GM04504 (cell line): Measurements from ENCODE around the gene SSH2.
"Not testable (repeated sequence)": the region's sequence is repeated elsewhere in the genome, so short reads cannot be mapped to it uniquely, and the experiment has no call there.

Source experiments
- DNase-seq: peaks from one replicate; pipeline ENCODE4 v3.0.0-alpha.2; 2012; ENCODE audit warnings: low read depth

Gene SSH2

DNA sequence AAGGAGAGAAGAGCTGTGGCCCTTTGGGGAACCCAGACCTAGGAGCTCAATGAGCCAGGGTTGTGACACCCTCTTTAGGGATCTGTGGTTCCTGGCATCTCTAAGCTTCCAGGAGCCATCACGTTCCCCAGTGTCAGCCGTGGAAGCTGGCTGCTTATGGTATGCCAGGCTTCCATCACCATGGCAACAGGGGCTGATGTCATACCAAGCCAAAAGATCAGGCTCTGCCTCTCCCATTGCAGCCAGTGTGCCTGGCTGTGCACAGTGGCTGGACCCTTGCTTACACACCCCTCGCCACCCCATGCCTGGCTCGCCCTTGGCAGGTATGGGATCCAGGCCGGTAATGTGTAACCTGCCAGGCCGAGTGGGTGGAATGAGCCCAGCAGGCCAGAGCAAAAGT is 91.1 kb downstream of the SSH2 start:
- no peak for DNase-seq

DNA sequence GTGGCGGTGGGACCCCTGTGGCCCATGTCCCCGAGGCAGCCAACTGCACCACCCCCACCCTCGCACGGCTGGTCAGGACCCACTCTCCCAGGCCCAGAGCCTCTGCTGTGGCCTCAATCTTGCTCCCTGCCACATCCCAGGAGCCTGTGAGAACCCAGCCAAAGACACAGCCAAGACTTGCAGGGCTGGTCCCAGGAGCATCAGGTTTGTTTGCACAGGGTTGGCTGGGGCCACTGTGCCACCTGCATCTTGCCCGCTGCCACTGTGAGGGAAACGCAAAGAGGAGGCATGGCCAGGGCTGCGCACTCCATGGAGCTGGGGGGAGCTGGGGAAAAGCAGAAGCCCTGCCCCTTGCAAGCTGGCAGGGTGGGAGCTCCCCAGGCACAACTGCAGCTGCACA is 92.5 kb downstream of the SSH2 start:
- no peak for DNase-seq

DNA sequence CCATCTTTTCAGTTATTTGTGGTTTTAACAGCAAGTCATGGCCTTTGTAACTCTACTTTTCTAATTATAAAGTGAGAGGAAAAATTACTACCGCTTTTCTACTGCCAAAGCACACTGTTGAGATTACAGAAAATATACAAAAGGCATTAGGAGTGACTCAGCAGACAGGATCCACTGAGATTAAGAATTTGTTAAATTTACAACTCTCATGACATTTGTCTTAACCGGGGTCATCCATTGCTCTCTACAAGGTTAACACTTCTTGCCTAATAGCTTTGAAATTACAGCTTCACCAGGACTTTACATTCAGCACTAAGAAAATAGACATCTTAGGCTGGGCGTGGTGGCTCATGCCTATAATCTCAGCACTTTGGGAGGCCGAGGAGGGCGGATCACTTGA is 93.4 kb downstream of the SSH2 start:
- peak; percentile 45 for DNase-seq

DNA sequence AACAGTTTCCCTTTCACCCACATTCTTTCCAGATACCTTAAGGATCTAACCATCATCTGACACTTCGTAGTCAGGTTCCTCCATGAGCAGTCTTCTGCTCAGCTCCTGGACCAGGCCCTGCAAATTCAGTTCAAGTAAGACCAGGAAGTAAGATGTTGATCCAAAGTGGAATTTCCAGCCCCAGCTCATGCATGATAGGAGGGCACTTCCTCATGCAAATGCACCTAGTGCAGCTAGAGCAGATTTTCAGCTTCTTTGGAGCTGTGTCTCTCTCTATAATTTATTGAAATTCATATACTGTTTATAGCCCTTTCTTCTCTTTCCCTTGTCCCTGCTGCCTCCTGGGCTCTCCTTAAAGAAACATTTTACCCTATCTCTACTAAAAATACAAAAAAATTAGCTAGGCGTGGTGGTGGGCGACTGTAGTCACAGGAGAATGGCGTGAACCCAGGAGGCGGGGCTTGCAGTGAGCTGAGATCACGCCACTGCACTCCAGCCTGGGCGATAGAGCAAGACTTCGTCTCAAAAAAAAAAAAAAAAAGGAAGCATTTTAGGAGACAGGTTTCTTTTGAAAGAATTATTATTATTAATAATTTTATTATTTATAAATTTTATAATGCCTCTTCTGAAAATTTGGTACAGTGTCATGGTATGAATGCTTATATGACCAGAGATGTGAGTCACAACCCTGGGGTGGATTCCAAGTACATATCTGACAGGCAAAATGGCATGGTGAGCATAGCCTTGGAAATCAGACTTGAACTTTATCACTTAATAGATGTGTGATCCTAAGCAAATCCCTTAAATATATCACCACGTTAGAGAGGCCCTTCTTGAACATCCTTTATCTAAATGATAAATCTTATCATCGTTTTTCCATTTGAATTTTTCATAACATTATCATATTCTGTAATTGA is 94.3 kb downstream of the SSH2 start:
- no peak for DNase-seq

DNA sequence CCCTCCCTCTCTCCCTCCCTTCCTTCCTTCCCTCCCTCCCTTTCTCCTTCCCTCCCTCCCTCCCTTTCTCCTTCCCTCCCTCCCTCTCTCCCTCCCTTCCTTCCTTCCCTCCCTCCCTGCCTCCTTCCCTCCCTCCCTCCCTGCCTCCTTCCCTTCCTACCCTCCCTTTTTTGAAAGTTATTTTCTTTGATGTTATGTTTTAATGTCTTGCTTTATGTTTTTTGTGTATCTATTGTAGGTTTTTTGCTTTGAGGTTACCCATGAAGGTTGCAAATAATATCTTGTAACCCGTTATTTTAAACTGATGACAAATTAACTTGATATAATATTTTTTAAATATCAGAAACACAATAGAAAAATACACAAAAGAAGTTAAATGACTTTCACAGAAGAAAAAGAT is 96.2 kb downstream of the SSH2 start:
- no peak for DNase-seq

DNA sequence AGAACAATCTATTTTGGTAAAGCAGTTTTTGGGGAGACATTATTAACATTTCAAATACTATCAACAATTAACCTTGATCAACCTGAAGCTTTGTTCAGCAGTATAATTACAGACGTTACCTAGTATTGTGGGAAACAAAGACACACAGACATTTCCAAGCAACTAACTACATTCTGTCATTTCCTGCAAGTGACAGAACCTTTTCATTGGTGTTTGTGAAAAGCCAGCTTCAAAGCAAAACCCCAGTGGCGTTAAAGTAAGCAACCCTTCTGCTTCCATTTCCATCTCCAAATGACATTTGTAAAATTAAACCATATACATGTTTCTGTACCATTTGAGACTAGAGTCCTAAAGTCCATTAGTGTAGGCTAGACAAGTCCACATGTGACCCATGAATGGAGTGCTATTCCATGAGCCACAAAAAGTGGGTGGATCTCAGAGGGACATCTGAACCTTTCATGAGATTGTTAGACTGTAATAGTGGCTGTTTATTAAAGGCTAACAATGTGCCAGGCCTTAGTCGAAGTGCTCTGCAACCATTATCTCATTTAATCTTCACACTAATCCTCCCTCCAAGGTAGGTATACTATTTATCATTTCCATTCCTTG is 101.2 kb downstream of the SSH2 start:
- no peak for DNase-seq

DNA sequence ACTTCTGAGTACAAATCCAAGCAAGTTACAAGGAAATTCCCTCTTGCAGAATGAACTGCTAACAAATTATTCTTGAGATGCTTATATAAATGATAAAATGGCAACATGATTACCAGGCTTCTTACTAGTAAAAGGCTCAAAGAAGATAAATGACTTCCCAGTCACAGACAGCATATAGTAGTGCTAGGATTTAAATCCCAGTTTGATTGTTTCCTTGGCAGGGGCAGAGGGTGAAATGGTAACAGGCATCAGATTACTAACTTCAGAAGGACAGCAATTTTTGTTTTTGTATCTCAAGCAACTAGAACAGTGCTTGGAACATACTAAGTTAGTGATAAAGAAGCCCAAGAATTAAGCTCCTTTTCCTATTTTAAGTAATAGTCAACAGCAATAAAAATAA is 102.8 kb downstream of the SSH2 start:
- no peak for DNase-seq

DNA sequence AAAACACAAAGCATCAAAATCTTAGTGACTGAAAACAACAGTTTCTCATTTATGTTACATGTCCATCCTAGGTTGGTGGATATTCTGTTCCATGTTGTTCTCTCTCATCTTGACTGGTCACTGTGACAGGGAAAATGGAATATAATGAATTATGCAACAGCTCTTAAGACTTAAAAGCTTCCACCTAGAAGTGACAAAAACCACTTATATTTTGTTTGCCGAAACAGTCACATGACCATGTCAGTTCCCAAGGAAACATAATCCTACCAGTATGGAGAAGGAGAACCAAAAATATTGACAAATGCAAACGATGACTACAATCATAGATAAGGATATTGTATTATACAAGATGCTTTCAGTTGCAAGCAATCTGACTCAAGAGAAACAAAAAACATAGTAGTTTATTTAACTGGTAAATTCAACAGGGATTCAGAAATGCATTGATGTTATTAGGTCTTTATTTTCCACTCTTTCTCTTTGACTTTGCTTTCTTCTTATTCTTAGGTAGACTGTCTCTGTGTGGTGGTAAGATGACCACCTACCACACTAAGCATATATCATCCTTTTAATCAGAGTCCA is 103.8 kb downstream of the SSH2 start:
- no peak for DNase-seq

DNA sequence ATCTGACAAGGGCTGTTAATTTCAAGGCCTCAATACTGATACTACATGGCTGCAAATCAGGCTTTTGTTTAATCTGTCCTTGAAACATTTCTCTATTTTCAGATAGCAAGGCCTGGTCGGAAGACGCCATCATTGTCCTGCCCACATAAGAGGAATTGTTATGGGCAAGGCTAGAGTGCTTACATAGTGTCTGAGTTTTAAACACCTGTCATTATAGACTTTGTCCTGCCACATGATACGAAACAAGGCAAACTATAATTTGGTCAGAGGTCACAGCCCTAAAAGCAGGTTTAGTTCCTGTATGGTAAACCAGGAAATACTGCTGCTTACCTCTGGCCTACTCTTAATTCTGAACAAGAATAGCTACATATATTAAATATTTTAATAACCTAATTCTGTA is 104.4 kb downstream of the SSH2 start:
- DNase-seq, result no peak

DNA sequence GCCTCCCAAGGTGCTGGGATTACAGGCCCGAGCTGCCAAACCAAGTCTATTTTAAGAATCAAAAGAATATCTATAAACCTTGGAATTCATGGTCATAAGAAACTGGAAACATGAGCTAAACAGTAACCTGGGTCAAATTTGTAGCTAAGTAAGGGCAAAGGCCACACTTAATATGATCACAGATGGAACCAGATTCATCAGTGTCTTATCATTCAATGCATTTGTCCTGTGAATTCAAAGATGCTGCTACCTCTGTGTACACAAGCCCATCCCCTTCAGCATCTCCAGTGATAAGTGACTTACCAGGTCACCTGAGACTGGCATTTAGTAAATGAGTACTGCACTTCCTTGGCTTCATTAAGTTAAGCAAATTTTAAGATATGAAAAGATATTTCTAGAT is 108.1 kb downstream of the SSH2 start:
- no peak for DNase-seq

DNA sequence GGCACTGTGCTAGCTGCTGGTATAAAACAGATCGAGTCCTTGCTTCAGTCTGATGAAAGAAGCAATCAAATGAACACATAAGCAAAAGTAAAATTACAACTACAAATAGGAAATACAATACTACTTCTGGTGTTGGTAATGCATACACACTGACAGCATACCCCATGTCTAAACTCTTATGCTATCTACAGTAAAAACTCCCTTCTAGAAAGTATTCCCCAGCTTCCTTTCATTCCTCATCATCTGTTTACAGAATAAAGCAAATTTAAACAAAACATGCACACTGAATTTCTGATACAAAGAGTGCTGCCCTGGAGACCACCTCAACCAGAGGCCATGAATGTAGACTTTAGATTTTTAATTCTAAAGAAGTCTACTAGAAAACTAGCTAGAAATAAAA is 109.6 kb downstream of the SSH2 start:
- no peak for DNase-seq

DNA sequence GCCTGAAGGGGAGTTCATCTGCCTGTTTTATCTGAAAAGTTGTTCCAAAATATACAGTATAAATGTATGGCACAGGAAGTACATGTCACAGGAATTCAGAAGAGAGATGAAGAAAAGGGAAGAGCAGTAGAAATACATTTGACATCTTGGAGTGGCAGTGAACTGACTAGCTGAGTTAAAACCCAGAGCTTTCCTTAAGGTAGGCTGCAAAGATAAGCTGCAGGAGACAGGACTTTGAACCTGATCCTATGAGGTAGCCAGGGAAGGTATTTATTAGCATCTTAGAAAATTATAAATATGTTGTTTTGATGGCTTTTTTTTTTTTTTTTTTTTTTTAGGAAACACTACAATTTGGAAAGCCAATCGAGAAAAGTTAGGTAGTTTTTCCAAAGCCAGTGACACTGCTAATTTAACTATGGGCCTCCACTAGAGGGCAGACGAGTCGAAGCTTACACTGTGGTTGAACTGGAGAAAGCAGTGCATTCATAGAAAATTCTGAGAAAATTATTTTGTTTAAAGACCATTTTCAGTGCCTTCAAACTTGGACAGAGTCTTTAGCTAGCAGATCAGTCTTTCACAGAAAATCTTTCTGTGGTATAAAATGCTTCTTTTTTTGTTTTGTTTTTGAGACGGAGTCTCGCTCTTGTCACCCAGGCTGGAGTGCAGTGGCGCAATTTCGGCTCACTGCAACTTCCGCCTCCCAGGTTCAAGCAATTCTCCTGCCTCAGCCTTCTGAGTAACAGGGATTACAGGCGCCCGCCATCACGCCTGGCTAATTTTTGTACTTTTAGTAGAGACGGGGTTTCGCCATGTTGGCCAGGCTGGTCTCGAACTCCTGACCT is 122.3 kb downstream of the SSH2 start:
- peak; percentile 45 for DNase-seq

DNA sequence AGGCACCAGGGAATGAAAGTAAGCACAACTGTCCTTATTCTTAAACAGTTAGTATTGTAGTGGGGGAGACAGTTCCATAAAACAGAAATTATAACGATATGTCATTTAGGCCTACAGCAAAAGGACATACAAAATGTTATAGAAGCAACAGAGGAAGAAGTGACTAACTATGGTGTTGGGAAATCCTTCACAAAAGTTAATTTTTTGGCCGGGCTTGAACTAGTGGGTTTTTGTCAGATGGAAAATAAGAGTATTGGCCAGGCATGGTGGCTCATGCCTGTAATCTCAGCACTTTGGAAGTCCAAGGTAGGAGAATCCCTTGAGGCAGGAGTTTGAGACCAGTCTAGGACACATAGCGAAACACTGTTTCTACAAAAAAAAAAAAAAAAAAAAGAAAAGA is 127.8 kb downstream of the SSH2 start:
- DNase-seq, result no peak

DNA sequence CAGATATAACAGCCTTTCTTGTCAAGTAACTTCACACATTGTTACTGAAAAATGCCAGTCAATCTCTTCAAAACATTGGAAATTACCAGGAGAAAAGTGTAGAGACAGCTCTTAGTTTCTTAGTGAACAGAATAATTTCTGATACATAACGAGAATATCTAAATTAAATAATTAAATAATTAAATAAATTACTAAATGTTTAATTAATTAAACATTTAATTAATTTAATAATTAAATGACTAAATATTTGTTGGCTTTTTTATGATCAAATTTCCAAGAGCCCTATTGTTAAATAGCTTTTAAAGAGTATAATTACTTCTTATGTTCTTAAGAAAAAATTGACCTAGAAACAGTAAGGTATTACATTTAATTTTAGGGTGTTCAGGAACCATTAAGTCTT is 129.6 kb downstream of the SSH2 start:
- no peak for DNase-seq

DNA sequence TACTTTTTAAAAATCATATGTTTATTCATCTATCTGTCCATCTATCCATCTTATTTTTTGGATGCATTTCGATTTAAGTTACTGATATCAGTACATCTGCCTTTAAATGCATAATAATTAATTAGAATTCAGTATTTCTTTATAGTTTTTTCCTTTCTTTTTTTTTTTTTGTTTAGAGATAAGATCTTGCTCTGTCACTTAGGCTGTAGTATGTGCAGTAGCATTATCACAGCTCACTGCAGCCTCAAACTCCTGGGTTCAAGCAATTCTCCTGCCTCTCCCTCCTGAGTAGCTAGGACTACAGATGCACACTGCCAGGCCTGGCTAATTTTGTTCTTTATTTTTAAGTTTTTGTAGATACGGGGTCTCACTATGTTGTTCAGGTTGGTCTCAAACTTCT is 133.4 kb downstream of the SSH2 start:
- no peak for DNase-seq

DNA sequence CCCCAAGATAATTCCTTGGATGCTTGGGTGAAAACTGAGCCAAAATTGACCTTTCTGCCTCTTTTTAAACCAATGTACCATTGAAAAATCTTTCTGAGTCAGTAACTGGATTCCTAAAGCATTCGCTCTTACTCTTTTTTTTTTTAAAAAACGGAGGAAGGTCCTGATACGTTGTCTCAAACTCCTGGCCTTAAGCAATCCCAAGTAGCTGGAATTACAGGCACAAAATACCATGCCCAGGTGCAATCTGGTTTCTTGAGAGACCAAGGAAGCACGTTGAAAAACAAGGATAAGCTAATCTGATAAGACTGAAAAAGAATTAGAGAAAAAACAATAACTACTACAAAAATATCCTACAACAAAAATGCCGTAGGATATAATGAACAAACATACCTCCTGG is 136.5 kb downstream of the SSH2 start:
- no peak for DNase-seq

DNA sequence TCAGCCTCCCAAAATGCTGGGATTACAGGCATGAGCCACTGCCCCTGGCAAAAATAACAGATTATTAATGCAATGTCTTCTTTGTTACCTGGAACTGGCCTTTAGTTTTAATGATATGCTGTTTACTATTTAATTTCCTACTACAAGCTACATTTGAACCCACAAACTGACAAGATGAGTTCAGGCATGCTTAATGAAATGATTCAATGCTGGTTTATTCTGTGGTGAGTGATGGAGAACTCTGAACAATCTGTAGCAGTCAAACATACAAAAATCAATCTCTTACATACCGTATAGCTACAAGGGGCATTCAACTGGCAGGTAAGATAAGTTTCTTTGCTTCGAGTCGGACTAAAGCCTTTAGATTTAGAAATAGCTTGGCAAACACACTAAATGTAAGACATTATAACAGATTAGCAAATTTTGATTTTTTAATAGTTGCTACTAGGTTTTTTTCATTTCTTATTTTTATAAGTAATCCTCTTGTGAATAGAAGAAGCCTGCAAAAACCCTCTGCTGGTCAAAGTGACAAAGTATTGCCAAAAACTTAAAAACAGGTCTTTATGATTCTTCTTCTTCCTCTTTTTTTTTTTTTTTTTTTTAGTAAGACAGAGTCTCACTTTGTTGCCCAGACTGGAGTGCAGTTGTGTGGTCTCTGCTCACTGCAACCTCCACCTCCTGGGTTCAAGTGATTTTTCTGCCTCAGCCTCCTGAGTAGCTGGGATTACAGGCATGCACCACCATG is 138.5 kb downstream of the SSH2 start:
- no peak for DNase-seq

DNA sequence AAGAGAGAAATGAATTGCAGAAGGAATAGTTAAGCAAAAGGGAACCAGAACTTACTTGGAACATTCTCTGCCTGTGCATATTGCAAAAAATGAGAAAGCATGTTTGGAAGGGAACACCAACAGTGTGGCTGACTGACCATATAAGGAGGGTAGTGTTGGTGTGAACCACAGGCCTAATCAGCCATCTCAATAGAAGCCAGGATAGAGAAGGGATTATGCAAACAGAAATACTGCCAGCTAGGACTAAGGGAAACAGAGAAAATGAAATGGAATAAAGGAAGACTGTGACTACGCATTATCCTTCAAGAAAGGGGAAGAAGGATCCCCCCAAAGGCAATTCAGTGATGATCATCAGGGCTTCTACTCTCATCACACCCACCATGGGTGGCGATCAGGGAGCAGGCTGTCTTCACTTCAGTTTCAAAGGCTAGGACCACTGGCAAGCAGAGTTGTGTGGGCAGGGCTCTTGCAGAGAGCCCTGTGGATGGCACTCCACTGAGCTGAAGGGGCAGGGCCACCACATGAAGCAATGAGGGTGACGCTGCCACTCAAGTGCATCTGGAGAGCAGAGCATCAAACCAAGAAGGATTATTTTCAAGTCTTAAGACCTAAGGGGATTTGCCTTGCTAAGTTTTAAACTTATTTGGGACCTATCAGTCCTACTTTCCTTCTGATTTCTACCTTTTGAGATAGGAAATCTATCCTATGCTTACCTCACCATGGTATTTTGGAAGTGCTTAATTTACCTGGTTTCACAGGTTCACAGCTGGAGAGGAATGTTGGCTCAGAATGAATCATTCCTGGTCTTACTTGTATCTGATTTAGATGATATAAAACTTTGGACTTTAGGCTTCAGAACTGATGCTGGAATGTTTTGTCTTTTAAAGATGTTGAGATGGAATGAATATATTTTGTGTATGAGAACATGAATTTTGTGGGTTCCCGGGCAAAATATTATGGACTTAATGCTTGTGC is 140.5 kb downstream of the SSH2 start:
- no peak for DNase-seq

DNA sequence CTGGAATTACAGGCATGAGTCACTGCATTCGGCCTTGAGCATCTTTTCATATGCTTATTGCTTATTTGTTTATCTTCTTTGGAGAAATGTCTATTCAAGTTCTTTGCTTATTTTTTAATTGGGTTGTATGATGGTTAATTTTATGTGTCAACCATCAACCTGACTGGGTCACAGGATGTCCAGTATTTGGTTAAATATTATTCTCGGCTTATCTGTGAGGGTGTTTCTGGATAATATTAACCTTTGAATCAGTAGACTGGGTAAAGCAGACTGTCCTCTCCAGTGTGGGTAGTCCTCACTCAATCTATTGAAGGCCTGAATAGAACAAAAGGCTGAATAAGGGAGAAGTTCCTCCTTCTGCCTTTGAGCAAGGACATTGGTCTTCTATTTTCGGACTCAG is 142.0 kb downstream of the SSH2 start:
- no peak for DNase-seq

DNA sequence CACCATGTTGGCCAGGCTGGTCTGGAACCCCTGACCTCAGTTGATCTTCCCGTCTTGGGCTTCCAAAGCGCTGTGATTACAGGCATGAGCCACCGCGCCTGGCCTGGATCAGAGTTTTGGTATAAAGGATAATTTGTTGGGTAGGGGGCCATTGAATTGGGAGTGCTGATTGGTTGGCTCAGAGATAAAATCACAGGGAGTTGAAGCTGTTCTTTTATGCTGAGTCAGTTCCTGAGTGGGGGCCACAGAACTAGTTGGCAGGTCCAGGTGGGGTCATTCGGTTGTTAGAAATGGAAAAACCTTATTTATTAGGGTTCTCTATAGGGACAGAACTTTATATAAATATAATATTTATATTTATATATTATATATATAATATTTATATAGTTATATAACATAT is 147.1 kb downstream of the SSH2 start:
- no peak for DNase-seq

DNA sequence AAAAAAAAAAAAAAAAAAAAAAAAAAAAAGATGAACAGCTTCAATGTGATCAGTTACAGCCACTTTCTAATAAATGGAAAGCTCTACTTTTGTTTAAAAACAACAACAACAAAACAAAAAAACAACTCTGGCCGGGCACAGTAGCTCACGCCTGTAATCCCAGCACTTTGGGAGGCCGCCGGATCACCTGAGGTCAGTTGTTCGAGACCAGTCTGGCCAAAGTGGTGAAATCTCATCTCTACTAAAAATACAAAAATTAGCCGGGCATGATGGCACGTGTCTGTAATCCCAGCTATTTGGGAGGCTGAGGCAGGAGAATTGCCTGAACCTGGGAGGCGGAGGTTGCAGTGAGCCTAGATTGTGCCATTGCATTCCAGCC is 150.2 kb downstream of the SSH2 start:
- DNase-seq, result not testable (repeated sequence)
